HCT116 (cell line): Measurements from ENCODE around the gene GYPB. TPM values are rescaled to one million over a fixed set of nuclear protein-coding genes. Genes with fewer than 3 reads are reported as not detected.
"Not testable (repeated sequence)": the region's sequence is repeated elsewhere in the genome, so short reads cannot be mapped to it uniquely, and the experiment has no call there.

Experiments
- ATAC-seq: fragments of 200-7000 bp; cut with Tn5 transposase; 2 replicates; pipeline ENCODE4 v1.9.1; 2020; ENCODE audit warnings: mild to moderate bottlenecking, moderate library complexity
- BruUV-seq: library from RNA; stranded (reverse); fragments of 400-500 nt; replicated peaks from 2 replicates; lab custom pipeline; 2021; lab: Mats Ljungman, UMichigan
- CTCF ChIA-PET: fragments of 300-600 bp; sonication (Branson Sonifier 250); formaldehyde crosslinking; loops from one replicate; lab custom pipeline; 2021; ENCODE audit warnings: antibody characterized with exemption; lab: Charles Lee
- POLR2A ChIA-PET: fragments of 300-600, 350-600 bp; sonication (Branson Sonifier 250); formaldehyde crosslinking; loops from one replicate; lab custom pipeline; 2021; ENCODE audit warnings: antibody characterized with exemption; lab: Charles Lee
- RAD21 ChIA-PET, 2 experiments: fragments of 300-600 bp; sonication (Branson Sonifier 250); formaldehyde crosslinking; loops; one replicate each; lab custom pipeline; 2023; ENCODE audit warnings: low total read pairs in 2 of 2; ENCODE audit not compliant: uncharacterized antibody in 2 of 2, unreplicated experiment in 2 of 2, low non-redundant PET in 1 of 2; lab: Charles Lee
- DNase-seq: peaks from one replicate; pipeline ENCODE4 v3.0.0-alpha.2; 2010; ENCODE audit warnings: low read depth, low spot score
- H2AFZ ChIP-seq: fragments of 200-600 bp; shearing (Covaris generic), sonication (generic); 2 replicates; pipeline ENCODE4 v1.6.1; 2017; ENCODE audit warnings: low read depth, mixed run types, mixed read lengths, antibody characterized with exemption, low read length; ENCODE audit not compliant: poor library complexity, severe bottlenecking
- H3K27ac ChIP-seq: 2 replicates; pipeline ENCODE4 v1.5.1; 2012; ENCODE audit warnings: low read depth, low read length
- H3K27me3 ChIP-seq: fragments of 200-600 bp; sonication (generic); 2 replicates; pipeline ENCODE4 v1.6.1; 2016; ENCODE audit warnings: mixed run types, low read length, mixed read lengths; ENCODE audit not compliant: insufficient read depth
- H3K36me3 ChIP-seq, 2 experiments: fragments of 200-500 bp in 1 of 2; fragments of 200-600 bp in 1 of 2; sonication (Bioruptor generic) in 1 of 2; sonication (generic) in 1 of 2; 2 replicates each; pipeline versions ENCODE4 v1.5.1 to v1.6.1; 2014 to 2016; ENCODE audit warnings: low read length in 2 of 2, inconsistent platforms in 1 of 2, mixed read lengths in 1 of 2, mixed run types in 1 of 2; ENCODE audit not compliant: insufficient read depth in 2 of 2, control insufficient read depth in 1 of 2
- H3K4me1 ChIP-seq, 2 experiments: fragments of 200-600 bp in 1 of 2; sonication (generic) in 1 of 2; 2 replicates each; pipeline versions ENCODE4 v1.5.1 to v1.6.1; 2012 to 2017; ENCODE audit warnings: low read length in 2 of 2, inconsistent platforms in 1 of 2, mild to moderate bottlenecking in 1 of 2, mixed read lengths in 1 of 2, mixed run types in 1 of 2, moderate library complexity in 1 of 2; ENCODE audit not compliant: insufficient read depth in 2 of 2, control insufficient read depth in 1 of 2
- H3K4me2 ChIP-seq: fragments of 200-600 bp; sonication (generic); 2 replicates; pipeline ENCODE4 v1.6.1; 2017; ENCODE audit warnings: mixed run types, low read length, mixed read lengths
- H3K4me3 ChIP-seq, 2 experiments: fragments of 200-600 bp in 1 of 2; sonication (generic) in 1 of 2; replicated peaks in 1 of 2; 2 replicates each; pipeline ENCODE4 v1.5.1; 2011 to 2016; ENCODE audit warnings: low read length in 2 of 2, control low read depth in 1 of 2, low read depth in 1 of 2, mild to moderate bottlenecking in 1 of 2, mixed read lengths in 1 of 2, mixed run types in 1 of 2
- H3K79me2 ChIP-seq: fragments of 200-600 bp; sonication (generic); 2 replicates; pipeline ENCODE4 v1.6.1; 2017; ENCODE audit warnings: mild to moderate bottlenecking, mixed run types, low read length, moderate library complexity, mixed read lengths; ENCODE audit not compliant: insufficient read depth
- H3K9ac ChIP-seq: fragments of 200-600 bp; sonication (generic); 2 replicates; pipeline ENCODE4 v1.6.1; 2016; ENCODE audit warnings: low read length, mixed read lengths
- H3K9me2 ChIP-seq: fragments of 200-600 bp; sonication (generic), shearing (Covaris generic); 2 replicates; pipeline ENCODE4 v1.6.1; 2017; ENCODE audit warnings: mixed run types, mild to moderate bottlenecking, moderate library complexity; ENCODE audit not compliant: insufficient read depth
- H3K9me3 ChIP-seq, 2 experiments: fragments of 200-500 bp in 1 of 2; fragments of 200-600 bp in 1 of 2; sonication (Bioruptor generic) in 1 of 2; sonication (generic) in 1 of 2; 2 replicates each; pipeline ENCODE4 v1.6.1; 2014 to 2017; ENCODE audit warnings: low read length in 2 of 2, mixed read lengths in 2 of 2, inconsistent platforms in 1 of 2, low read depth in 1 of 2, mild to moderate bottlenecking in 1 of 2, mixed run types in 1 of 2, moderate library complexity in 1 of 2; ENCODE audit not compliant: control insufficient read depth in 1 of 2, insufficient read depth in 1 of 2
- H4K20me1 ChIP-seq: fragments of 200-600 bp; sonication (generic), shearing (Covaris generic); 2 replicates; pipeline ENCODE4 v1.6.1; 2017; ENCODE audit warnings: mixed run types, mild to moderate bottlenecking, moderate library complexity; ENCODE audit not compliant: insufficient read depth
- intact Hi-C: fragments of 100-400 bp; cut with micrococcal nuclease; formaldehyde crosslinking; loops from 2 replicates; pipeline ENCODE4 v1.10.0; 2022
- total RNA-seq: library from RNA; stranded (reverse); gene quantifications from one replicate; pipeline ENCODE4 v1.2.1, GENCODE V29; 2021; ENCODE audit not compliant: unreplicated experiment

GYPB gene
- total RNA-seq, 1 experiment from 2014 or later, result not detected

DNA sequence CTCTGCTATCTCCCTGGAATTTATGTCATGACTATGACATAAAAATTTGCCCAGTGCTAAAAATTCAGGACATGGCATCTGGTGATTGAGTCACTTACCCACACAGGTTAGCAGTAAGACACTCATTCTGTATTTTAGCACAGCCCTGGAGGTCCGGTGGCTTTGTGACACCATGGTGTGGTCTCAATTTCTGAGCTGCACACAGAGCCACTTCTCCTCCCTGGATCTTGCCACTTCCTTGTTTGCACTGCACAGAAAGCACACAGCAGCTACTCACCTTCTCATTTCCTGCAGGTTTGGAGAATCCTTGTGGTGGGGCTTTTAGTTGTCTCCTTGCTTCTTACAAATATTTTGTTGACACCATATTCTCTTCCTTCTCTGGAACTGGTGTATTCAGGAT is 69.0 kb downstream of the GYPB start:
- BruUV-seq, H2AFZ ChIP-seq, H4K20me1 ChIP-seq, H3K36me3 ChIP-seq, DNase-seq, H3K9ac ChIP-seq, H3K79me2 ChIP-seq, ATAC-seq, H3K27me3 ChIP-seq, H3K9me2 ChIP-seq, CTCF ChIA-PET, RAD21 ChIA-PET, POLR2A ChIA-PET, intact Hi-C loops, H3K4me2 ChIP-seq, H3K27ac ChIP-seq, H3K9me3 ChIP-seq, H3K4me3 ChIP-seq, H3K4me1 ChIP-seq: not testable (repeated sequence)

DNA sequence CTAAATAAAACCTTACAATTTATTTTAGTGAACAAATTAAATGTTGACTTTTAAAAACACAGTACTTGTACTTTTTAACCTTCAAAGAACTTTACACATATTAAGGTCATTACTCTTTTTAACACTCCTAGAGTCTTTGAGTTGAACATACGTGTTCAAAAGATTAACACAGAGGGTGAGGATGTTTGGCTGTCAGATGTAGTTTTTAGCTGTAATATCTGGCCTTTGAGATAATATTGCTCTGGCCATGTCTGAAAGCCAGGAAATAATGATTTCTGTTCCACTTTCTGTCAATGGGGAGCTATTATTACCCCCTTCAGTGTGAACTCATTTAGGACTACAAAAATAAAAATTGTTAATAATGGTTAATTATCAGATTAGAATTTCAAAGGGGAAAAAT is 71.7 kb downstream of the GYPB start:
- H3K36me3 ChIP-seq, H3K79me2 ChIP-seq, DNase-seq, H4K20me1 ChIP-seq, BruUV-seq, H3K9me2 ChIP-seq, ATAC-seq, intact Hi-C loops, H3K27ac ChIP-seq, H3K9me3 ChIP-seq, H2AFZ ChIP-seq, H3K4me3 ChIP-seq, H3K4me1 ChIP-seq, POLR2A ChIA-PET, H3K27me3 ChIP-seq, CTCF ChIA-PET, H3K4me2 ChIP-seq, H3K9ac ChIP-seq, RAD21 ChIA-PET: not testable (repeated sequence)

Other genes with a start within 250 kb of the GYPB start
- gene GYPE, start 113.8 kb downstream of the GYPB start, total RNA-seq, result not detected
- not detected for gene GYPA, start 121.3 kb upstream of the GYPB start, total RNA-seq